NCI-H2107 treated with DMSO at 0.1 percent for 48 hours (cell line): ENCODE results near the gene CDC42BPB.
A peak's percentile ranks its signal among the peaks of the same experiment; 100 is the strongest.

Experiments used
- DNase-seq: peaks from one replicate; lab custom pipeline; 2025; ENCODE audit not compliant: unreplicated experiment; lab: John Stamatoyannopoulos, UW

CDC42BPB gene

GRCh38 chr14:102917469-102918211, 139.7 kb downstream of the CDC42BPB start:
- DNase-seq = peak; percentile 18

- no peak for DNase-seq
Measured at GRCh38 chr14:102917056-102917385, 140.3 kb downstream of the CDC42BPB start.

- DNase-seq = no peak
Measured at GRCh38 chr14:102916347-102917055, 140.8 kb downstream of the CDC42BPB start.

- no peak for DNase-seq
Measured at GRCh38 chr14:102915292-102916110, 141.8 kb downstream of the CDC42BPB start.

- DNase-seq = no peak
Measured at GRCh38 chr14:102914474-102915291, 142.7 kb downstream of the CDC42BPB start.

GRCh38 chr14:102913341-102914211, 143.8 kb downstream of the CDC42BPB start:
- DNase-seq = no peak

GRCh38 chr14:102911991-102912761, 145.2 kb downstream of the CDC42BPB start:
- no peak for DNase-seq

- no peak for DNase-seq
Measured at GRCh38 chr14:102911541-102911951, 145.8 kb downstream of the CDC42BPB start.

GRCh38 chr14:102910442-102910841, 146.9 kb downstream of the CDC42BPB start:
- DNase-seq = no peak

GRCh38 chr14:102909911-102910310, 147.4 kb downstream of the CDC42BPB start:
- DNase-seq = no peak

- DNase-seq = no peak
Measured at GRCh38 chr14:102909462-102909861, 147.9 kb downstream of the CDC42BPB start.

GRCh38 chr14:102908766-102909455, 148.4 kb downstream of the CDC42BPB start:
- DNase-seq = no peak

- no peak for DNase-seq
Measured at GRCh38 chr14:102907980-102908730, 149.2 kb downstream of the CDC42BPB start.

GRCh38 chr14:102907303-102907844, 150.0 kb downstream of the CDC42BPB start:
- DNase-seq = no peak

- no peak for DNase-seq
Measured at GRCh38 chr14:102906616-102907302, 150.6 kb downstream of the CDC42BPB start.

GRCh38 chr14:102905116-102906108, 151.9 kb downstream of the CDC42BPB start:
- no peak for DNase-seq
